ENCODE data around the gene FTO.

DNA sequence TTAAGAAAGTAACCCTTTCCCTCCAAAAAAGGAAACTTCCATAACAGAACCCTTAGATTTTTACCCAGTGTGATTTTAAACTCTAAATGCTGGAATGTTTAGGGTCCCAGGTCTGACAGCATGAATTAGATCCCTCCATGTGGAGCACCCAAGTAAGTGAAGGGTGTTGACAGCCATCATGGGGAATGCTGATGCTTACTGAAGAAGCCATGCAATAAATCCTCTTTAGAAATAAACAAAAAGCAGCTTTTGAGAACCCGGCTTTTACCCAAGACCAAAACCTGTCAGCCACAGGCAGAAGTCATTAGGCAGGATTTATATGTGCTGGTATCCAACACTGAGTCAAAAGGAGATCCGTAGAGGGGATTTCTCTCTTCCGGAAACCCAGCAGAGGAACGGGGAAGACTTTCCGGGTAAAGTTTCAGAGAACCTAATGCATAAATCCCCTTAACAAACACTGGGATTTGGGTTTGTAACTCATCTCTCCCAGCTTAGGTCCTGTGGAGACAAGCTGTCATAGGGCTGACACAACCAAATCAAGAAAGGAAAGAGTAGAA is 295.1 kb downstream of the FTO start:
- TF ChIP-seq, protein P1, sequence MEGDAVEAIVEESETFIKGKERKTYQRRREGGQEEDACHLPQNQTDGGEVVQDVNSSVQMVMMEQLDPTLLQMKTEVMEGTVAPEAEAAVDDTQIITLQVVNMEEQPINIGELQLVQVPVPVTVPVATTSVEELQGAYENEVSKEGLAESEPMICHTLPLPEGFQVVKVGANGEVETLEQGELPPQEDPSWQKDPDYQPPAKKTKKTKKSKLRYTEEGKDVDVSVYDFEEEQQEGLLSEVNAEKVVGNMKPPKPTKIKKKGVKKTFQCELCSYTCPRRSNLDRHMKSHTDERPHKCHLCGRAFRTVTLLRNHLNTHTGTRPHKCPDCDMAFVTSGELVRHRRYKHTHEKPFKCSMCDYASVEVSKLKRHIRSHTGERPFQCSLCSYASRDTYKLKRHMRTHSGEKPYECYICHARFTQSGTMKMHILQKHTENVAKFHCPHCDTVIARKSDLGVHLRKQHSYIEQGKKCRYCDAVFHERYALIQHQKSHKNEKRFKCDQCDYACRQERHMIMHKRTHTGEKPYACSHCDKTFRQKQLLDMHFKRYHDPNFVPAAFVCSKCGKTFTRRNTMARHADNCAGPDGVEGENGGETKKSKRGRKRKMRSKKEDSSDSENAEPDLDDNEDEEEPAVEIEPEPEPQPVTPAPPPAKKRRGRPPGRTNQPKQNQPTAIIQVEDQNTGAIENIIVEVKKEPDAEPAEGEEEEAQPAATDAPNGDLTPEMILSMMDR (IDR thresholded peaks at IDR 0.05; ENCODE audit: low read length): no peak
- TF ChIP-seq EZH2 (optimal IDR thresholded peaks at IDR 0.05; ENCODE audit: low read depth, low read length): no peak
